K562 treated with DMSO at 1 percent for 12 hours (cell line): ENCODE results near the gene BMPR1B. TPM values are rescaled to one million over a fixed set of nuclear protein-coding genes. Genes with fewer than 3 reads are reported as not detected.

ENCODE experiments used
- total RNA-seq: library from RNA; unstranded; fragments of 300-600 nt; gene quantifications from 2 replicates; pipeline ENCODE4 v1.2.3, GENCODE V29; 2022; ENCODE audit not compliant: insufficient read depth

Gene BMPR1B
- not detected in 2 replicates for total RNA-seq

DNA sequence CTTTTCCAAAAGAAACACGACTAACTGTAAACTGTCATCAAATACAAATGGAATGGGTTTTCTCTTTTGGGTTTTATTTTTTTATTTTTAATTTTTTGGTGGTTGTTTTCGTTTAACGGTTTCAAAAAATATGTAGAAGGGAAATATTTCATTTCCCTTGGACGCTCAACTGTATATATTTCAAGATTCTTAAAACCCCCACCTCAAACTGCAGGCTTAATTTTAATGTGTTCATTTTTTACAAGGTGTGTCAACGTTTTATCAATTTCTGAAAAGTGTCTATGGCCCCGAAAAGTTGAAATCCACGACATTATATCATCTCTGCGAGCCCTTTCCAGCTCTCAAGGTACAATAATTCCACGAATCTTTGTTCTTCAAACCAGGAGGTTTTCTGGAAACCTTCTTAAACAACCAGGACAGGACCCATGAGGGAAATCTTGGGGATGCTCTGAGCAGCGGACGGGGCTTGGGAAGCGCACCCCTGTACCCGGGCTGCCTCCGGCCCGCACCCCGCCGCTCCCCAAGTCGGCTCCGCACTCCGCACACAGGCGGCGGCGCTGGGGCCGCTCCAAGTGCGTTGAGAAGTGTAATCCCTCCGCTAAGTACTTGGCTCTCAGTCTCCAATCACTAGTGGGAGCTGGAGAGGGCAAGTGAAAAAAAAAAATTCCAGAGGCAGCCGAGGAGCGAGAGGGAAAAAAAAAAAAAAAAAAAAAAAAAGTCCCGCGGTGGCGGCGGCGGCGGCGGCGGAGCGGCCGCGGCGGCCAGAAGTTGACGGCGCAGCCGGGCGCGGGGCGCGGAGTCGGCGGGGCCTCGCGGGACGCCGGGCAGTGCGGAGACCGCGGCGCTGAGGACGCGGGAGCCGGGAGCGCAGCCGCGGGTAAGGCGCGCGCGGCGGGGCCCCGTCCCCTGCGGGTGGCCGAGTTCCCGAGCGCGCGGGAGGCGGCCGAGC lies at the start of gene BMPR1B:
Gene BMPR1B, plus strand, starts transcription at position 764 of the 949 bp plus-strand sequence. CDS start 346,470 bp downstream, outside the sequence.

